HG02981 (cell line): ENCODE data around the gene NAV2.

Experiments
- ATAC-seq: cut with Tn5 transposase; IDR thresholded peaks from one replicate; pipeline ENCODE4 v1.9.1; 2021; ENCODE audit warnings: mild to moderate bottlenecking, moderate library complexity; ENCODE audit not compliant: unreplicated experiment

Gene NAV2

DNA sequence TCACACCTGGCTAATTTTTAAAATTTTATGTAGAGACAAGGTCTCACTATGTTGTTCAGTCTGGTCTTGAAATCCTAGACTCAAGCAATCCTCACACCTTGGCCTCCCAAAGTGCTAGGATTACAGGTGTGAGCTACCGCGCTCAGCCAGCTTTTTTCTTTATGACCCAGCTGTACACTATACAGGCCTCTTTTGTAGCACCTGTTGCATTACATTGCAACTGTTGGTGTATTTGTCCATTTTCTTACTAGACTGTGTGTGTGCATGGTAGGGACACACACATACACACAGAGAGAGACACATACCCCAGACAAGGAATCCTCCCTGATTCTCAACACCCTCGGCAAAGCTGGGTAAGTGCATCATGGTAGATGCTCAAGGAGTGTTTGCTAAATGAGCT lies 61.7 kb downstream of the NAV2 start:
- ATAC-seq: no peak

DNA sequence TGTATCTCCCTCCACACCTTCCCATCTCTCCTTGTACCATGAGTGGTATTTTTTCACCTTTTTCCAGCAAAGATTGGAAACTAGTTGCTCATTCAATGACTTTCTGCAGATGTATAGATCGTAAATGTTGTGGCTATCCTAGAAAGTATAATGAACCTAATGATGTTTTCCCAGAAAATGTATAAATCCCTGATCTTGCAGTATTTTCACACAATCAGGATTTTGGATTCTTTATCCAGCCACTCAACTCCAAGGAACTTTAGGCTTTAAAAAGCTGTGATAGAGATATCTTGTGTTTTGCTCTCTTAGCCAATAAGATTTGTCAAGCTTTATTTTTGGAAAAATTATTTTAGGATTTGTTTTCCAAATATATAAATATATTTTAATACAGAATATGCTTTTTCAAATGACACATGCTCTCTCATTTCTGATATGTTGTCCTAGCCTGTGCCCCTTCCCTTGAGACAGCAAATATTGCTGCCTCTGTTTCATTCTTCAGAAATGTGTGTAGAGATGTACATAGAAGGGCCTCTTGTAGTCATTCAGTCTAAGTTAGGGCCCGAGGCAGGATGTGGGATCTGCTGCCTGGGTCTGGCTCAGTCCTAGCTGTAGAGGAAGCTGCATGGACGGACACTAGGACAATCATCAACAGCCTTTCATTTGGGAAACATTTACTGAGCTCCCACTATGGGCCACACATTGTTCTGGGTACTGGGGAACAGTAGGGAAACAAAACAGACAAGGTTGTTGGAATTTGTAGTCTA lies 62.4 kb downstream of the NAV2 start:
- no peak for ATAC-seq

DNA sequence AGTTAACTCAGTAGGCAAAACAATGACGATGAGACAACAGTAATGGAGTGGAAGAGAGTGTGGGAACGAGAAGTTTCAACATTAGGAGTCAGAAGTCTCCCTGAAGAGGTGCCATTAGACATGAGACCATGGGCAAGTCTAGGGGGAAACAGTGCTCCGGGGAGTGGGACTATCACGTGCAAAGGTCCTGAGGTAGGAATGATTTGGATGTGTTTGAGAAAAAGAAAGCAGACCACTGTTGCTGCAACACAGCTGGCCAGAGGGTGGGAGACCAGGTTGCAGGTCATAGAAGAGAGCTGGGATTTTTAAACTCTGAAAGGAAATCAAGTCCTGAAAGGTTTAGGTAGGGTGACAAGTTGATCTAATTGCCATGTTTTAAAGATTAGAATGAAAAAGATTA lies 63.0 kb downstream of the NAV2 start:
- ATAC-seq: no peak

DNA sequence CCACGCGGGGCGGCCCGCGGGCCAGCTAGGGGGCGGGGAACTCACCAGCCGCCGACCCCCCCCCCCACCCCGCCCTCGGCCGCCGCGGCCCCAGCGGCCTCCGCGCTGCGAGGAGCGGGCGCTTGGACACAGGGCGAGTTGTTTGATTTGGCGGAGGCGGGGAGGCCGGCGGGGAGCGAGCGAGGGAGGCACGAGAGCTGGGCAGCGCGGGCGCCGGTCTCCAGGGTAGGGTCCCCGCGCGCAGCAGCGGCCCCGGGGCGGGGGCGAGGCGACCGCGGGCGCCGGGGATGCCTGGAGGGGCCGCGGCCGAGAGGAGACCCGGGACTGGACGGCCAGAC lies 64.4 kb downstream of the NAV2 start:
- peak; percentile 20 for ATAC-seq

DNA sequence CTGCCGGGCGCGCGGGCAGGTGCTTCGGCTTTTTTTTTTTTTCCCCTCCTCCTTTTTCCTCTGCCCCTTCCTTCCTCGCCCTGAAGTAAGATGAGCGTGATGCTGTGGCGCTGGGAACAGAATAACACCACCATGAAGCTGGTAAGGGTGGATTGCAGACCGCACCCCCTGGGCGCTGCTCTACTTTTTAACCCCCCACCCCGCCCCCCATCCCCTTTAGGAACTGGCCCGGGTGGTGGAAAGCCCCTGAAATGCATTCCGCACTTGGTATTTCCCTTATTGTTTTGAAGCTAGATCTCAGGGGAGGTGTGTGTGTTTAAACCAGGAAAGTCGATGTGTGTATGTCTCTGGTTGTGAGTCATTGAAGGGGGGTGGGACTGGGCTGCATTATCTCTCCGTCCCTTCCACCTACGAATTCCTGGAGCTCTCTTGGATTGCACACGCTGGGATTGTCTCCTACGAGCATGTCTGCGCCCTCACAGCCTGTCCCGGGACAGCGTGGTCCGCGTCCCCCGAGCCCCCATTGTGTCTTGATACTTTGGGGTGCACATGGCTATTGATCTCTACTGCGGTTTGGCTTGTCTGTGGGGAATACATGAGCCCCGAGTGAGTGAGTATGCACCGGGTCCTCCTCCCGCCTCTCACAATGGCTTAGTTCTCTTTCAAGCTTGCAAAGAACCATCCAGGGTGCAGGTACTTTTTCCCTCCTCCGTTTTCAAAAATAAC lies 64.9 kb downstream of the NAV2 start:
- peak; percentile 78 for ATAC-seq

DNA sequence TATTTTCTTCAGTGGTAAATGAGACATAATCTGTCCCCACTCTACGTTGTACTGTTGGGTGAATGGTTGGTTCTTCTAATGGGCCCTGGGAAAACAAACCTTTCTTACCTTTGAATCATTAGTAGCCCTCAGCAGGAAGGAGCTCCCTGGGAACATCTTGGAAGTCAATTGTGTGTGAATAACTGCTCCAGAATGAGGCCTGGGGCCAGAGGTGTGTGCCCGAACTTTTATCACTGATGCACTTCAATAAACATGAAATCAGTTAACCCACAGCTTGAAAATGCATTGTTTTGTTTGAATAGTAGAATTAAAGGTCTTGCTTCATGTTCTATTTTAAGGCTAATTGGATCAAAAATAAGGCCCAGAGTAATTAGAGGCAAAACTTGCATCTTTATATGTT lies 67.1 kb downstream of the NAV2 start:
- ATAC-seq: no peak

DNA sequence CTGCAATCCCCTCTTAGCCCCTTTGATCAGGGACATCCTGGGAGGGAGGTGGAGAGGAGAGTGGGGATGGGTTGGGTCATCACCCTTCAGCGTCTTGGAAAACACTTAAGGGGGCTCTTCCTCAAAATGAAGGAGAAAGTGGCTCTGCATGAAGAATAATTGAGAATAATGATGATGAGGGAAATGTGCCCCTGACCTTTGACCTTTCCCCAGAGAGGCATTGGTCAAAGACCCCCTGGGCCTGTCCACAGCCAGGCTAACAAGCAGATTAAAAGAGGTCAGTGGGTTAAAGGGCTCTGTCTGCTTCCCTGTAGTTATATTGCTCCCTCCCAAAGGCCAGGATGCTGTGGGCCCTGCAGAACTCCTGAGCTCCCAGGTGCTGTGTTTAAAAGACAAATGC lies 68.7 kb downstream of the NAV2 start:
- no peak for ATAC-seq

DNA sequence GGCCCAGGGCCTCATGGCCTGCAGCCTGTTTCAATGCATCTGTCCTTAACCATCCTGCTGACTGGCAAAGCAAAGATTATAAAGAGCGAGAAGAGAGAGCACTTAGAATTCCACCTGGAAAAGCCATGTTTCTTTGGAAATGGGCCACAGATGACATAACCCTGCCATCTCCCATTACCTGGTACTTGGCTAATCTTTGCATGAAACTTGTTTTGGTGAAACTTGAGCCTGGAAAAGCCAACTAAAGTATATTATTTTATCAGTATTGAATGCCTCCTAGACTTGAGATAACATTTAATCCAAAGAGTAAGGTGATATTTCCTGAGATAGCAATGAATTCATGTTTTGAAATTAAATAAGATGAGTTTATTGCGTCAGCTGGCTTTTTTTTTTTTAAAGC lies 72.6 kb downstream of the NAV2 start:
- no peak for ATAC-seq

DNA sequence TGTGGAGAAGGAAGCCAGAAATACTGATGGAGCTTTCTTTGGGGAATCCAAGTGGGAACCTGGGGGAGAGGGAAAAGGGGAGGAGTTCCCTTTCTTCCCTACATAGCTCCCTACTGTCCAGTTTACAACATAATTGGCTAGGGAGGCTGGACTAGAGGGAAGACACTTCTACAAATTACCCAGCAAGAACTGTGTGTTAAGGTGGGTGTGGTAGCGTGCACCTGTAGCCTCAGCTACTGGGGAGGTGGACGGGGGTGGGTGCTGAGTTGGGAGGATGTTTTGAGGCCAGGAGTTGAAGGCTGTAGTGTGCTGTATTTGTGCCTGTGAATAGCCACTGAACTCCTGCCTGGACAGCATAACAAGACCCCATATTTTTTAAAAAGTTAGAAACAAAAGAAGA lies 74.0 kb downstream of the NAV2 start:
- no peak for ATAC-seq

DNA sequence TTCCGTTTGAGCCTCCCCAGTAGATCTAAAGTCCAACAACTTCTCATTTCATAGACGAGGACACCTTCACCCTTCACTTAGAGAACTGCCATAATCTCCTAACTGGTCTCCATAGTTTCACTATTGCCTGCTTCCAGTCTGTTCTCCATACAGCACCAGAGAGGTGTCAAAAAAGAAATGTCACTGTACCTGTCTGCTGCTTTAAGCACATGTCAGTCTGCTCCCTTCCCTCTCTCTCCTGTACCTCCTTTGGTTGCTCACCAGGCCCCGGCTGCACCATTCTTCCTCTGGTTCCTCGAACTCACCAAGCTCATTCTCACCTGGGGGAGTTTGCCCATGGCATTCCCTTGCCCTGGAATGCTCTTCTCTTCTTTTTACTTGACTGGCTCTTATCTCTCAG lies 75.8 kb downstream of the NAV2 start:
- no peak for ATAC-seq

DNA sequence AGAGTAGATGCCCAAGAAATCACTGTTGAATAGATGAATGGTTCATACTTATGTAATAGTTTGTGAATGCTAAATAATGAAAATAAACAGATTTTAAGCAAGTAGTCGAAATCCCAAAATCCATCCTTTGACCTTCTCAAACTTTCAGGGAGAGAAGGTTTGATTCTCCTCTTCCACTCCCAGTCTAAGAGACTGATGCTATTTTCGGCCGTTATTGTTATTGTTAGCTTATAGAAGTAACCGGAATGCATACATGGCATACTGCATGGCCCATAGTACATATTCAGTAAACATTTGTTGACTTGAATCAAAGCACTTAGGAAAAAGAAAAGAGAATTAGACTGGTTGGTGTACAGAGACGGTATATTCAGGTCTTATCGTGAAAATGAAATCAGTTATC lies 76.6 kb downstream of the NAV2 start:
- no peak for ATAC-seq

DNA sequence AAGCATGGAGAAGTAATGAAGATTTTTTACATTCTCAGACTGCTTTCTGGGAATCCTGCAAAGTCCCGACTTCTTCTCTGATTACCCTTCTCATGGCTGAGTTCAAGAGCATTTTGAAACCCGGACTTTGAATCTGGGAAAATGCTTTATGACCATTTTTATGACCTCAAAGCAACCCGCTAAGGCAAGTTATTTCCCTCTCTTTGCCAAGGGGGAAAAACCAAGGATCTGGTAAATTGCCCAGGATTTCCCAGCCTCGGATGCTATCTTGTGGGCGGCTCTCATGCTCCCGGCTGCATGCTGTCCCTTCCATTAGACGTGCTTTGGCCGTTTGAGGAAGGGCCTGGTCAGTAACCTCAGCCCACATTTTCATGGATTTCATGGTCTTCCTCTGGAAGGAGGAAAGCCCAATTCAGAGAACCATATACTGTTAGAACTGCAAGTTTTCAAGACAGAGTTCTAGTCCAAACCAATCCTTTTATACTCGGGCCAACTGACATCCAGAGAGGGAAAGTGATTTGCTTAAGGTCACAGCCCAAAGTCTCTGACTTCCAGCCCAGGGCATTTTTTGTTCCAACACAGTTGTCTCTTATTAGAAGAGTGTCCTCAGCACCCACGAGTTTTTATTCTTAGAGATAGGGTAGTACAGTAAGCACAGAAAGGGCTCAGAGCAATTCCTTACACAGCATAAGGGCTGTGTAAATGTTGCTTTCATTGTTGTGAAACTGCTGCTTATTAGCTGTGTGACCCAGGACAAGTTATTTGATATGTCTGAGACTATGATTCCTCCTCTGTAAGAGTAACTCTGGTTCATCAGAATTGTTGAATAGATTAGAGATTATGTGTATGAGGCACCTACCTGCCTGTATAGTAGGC lies 77.4 kb downstream of the NAV2 start:
- ATAC-seq: no peak

DNA sequence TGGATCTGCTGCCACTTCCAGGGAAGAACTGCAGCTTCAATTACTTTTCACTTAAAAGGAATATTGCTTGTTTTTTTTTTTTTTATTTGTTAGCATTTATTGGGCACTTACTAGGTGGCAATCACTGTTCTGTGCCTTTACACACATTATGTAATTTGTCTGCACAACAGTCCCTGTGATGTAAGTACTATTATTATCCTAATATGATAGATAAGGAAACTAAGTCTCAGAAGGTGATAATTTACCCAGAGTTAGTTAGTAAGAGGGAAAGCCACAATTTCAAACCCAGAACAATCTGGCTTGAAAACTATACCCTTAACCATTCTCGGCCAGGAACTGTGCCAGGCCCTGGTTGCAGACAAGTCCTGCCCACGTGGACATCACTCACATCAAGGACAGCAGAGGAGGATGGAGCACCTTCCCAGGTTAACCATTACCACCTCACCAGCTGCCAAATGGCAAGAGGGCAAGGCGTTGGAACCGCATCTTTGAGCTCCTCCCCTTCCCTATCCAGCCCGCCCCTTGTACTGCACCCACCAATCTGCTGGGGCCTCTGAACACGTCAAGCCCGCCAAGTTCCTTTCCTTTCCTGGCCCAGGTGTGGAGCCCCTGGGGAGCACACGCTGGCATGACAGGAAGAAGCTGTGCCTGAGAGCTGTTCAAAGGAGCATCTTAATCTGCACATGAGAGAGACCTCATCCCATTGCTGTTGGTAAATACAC lies 78.4 kb downstream of the NAV2 start:
- ATAC-seq: peak; percentile 61

DNA sequence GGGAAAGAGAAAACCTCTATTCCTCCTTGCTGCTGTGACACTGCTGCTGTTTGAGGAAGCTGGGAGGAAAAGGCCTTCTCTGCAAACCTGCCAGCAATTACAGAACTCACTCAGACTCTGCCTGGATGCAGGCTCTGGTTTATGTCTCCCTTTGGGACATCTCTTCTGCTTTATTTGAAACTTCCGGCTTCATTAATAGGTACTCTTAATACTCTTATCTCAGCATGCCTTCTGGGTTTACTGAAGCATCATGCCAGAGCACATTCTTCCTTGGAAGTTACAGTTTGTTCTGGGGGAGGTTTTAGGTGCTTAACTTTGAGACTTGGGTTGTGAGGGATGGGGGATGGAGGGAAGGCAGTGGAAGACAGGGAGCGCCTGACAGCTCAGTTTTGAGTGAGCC lies 79.9 kb downstream of the NAV2 start:
- no peak for ATAC-seq

DNA sequence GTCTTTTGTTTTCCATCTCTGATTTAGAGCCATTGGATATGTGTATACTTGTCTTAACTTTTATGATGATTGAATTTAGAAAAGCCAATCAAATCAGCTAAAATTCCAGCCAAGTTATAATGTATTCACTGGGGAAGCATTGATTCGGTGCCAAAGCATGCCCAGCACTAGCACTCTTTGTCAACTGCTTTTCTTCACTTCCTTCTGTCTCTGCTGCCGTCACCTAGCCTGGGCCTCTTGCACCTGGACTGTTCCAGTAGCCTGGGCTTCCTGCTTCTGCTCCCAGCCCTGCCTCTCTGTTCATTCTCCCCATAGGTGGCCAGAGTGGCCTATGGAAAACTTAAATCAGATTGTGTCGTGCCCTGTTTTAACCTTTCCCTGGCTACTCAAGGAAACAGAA lies 80.7 kb downstream of the NAV2 start:
- no peak for ATAC-seq

DNA sequence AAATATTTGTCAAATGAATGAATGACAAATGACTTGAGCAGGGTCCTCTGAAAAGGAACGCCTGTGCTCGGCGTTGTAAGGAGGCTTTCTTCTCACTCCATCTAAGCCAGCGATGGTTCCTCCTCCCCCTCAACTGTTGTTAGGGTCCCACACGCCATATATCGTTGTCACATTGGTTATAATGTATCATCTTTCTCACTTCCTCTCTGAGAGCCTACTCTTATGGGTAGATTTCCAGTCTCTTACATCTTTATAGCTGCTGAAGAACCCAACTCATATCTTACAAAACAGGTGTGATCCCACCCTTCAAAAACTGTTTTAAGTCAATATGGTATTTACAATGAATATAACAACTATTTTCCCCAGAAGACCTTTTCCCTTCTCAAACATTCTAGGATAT lies 81.5 kb downstream of the NAV2 start:
- ATAC-seq: no peak

DNA sequence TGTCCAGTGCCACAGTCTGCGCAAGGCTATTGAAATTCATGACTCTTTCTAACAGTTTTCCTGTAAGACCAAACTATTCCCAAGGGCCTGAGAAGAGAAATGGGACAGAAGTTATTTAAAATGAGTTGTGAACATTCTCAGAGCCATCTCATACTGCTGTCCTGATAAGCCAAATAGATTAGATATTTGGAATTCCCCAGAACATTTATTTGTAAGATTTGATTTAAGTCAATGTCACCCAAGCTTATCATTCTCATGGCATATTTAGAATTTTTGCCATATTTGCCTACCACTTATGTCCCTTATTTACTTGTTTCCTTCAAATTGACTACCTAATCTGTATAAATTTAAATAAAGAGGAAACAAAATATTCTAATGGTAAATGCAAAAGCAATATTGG lies 82.4 kb downstream of the NAV2 start:
- no peak for ATAC-seq

DNA sequence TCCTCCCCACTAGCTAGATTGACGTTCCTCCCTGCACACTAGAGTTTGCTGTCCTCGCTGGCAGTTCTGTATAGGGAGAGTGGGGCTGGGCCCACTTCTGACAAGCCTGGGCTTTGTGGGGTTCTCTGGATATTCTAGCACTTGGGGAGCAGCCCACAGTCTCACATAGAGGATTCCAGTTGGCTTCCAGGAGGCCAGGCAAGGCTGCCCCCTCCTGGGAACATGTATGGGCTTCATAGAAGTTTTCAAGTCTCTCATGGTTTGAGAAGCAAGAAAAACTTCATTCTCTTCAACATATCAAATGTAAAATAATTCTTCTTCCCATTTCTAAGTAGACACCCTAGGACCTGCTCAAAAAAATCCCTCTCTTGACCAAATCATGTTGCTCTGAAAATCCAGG lies 87.5 kb downstream of the NAV2 start:
- no peak for ATAC-seq

DNA sequence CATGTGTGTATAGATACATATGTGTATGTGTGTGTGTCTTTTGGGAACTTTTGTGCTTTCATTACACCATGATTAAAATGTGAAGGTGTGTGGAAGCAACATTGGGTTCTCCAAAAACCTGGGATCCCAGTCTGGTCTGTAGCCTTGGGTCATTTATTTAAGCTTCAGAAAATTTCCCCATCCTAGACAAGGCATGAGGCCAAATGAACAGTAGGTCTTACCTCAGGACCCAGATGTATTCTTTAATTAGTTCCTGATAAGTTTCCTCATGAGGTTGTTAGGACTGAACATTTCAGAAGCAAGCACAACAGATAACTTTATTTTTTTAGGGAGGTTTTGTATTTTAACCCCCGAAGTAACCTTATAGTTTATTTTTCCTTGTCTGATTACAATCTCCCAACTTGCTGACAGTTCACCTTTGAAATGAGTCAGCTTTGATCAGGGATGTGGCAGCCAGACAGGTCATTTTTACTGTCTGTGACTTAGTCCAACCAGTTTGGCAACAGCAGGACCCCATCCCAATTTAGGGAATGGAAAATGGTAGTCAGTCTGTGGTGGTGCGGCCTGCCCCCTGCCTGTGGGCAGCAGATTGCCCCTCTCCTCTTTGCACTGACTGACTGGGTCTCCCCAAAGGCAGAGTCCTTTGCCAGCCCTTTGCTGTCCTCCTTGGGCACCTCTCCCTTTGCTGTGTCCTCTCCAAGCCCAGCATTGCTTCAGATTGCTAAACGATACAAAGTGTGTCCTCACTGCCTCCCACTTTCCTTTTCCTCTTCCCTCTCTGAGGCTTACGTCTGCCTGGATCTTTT lies 88.3 kb downstream of the NAV2 start:
- ATAC-seq: no peak

DNA sequence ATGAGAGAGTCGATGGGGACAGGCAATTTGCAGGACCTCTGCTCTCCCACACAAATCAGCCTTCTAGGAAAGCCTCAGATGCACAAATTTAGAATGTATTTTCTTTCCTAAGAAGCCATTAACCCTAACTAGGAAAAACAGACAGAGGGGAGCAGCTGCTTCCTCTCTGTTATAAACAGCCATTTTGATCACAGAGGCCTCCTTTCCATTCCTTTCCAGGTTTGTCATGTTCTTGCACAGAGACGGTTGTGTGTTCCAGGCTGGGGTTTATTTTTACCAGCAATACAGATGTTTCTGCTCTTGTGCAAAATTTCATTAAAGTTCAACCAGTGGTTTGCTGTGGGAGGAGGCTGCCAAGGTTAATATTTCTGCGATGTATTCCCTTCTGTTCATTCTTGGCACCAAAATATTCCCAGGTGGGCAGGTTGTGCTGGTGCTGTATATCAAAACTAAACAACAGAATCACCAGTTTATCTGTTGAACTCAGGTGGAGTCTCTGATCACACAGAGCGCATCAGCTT lies 90.2 kb downstream of the NAV2 start:
- no peak for ATAC-seq
